ENCODE results near the gene CPLX1. TPM values are rescaled to one million over a fixed set of nuclear protein-coding genes. Genes with fewer than 3 reads are reported as not detected.

The CPLX1 gene
- total RNA-seq, 1 experiment from 2014 or later, result 14.5 TPM

DNA sequence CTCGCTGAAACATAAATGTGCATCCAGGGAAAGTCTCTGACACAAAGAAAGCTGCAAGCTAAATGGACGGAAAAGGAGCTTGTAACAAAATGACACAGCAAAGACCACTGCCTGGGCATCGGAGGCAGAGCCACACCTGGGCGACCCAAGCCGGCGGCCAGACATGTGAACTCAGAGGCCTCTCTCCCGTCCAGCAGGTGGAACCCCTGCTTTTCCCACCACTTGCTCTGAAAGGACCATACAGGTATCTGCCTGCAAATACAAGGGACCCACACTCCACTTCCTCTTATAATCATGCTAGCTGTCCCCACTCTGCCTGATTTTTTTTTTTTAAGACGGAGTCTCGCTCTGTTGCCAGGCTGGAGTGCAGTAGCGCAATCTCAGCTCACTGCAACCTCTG, 12.0 kb downstream of the CPLX1 start:
- ChIA-PET POLR2A (no interaction called here), CTCF (no interaction called here), RAD21 (ENCODE audit: low non-redundant PET in 1 of 2, low total read pairs in 2 of 2, uncharacterized antibody in 2 of 2, unreplicated experiment in 2 of 2) (no interaction called here)
- BruUV-seq (replicated peaks), result no TSS peak
- DNase-seq (ENCODE audit: low read depth, low spot score) (no peak), ATAC-seq (peak; percentile 69)
- no peaks in the 10 kb centered on the region for H3K36me3 ChIP-seq (ENCODE audit: control insufficient read depth in 1 of 2, insufficient read depth in 2 of 2, low read length in 2 of 2)
- no peaks in the 10 kb centered on the region for H3K79me2 ChIP-seq (ENCODE audit: insufficient read depth, low read length)
- H4K20me1 ChIP-seq (ENCODE audit: insufficient read depth), result no peaks in the 10 kb centered on the region
- peak overlapping the region; percentile 48 for H3K4me2 ChIP-seq (ENCODE audit: low read length)
- no peak overlapping the region for H2AFZ ChIP-seq (ENCODE audit: low read depth, low read length, poor library complexity, severe bottlenecking)
- 0 out of 2 replicates have a peak overlapping the region, but pooled peaks have one; percentile 9 for H3K9ac ChIP-seq (ENCODE audit: low read length)
- no peaks in the 10 kb centered on the region for H3K27me3 ChIP-seq (ENCODE audit: insufficient read depth, low read length)
- H3K9me2 ChIP-seq (ENCODE audit: insufficient read depth), result no peaks in the 10 kb centered on the region
- H3K9me3 ChIP-seq (ENCODE audit: control insufficient read depth in 1 of 2, insufficient read depth in 1 of 2, low read depth in 1 of 2, low read length in 2 of 2), result no peaks in the 10 kb centered on the region
- peaks cover 9 to 19% of the 10 kb centered on the region in 2 experiments for H3K4me1 ChIP-seq (ENCODE audit: control insufficient read depth in 1 of 2, insufficient read depth in 2 of 2, low read length in 2 of 2)
- no peak overlapping the region for H3K4me3 ChIP-seq (replicated peaks in 1 of 2; ENCODE audit: low read depth in 1 of 2, low read length in 2 of 2)
- no peak overlapping the region for H3K27ac ChIP-seq (ENCODE audit: low read depth, low read length)
- intact Hi-C loops (cut with micrococcal nuclease), result no loop called here
- TF ChIP-seq ZFX (IDR thresholded peaks at IDR 0.05) (no peak), RAD21 (IDR thresholded peaks at IDR 0.05; ENCODE audit: low read depth) (peak; percentile 59)
- TF ChIP-seq, protein P1, sequence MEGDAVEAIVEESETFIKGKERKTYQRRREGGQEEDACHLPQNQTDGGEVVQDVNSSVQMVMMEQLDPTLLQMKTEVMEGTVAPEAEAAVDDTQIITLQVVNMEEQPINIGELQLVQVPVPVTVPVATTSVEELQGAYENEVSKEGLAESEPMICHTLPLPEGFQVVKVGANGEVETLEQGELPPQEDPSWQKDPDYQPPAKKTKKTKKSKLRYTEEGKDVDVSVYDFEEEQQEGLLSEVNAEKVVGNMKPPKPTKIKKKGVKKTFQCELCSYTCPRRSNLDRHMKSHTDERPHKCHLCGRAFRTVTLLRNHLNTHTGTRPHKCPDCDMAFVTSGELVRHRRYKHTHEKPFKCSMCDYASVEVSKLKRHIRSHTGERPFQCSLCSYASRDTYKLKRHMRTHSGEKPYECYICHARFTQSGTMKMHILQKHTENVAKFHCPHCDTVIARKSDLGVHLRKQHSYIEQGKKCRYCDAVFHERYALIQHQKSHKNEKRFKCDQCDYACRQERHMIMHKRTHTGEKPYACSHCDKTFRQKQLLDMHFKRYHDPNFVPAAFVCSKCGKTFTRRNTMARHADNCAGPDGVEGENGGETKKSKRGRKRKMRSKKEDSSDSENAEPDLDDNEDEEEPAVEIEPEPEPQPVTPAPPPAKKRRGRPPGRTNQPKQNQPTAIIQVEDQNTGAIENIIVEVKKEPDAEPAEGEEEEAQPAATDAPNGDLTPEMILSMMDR (IDR thresholded peaks at IDR 0.05 in 2 of 3, conservative IDR thresholded peaks at IDR 0.05 in 1 of 3; ENCODE audit: borderline replicate concordance in 1 of 3, insufficient read depth in 1 of 3, low read depth in 2 of 3, low read length in 2 of 3), result peak; percentile 16 to 20 (median 18); a peak in 2 of 6 replicates
- TF ChIP-seq, protein P2, sequence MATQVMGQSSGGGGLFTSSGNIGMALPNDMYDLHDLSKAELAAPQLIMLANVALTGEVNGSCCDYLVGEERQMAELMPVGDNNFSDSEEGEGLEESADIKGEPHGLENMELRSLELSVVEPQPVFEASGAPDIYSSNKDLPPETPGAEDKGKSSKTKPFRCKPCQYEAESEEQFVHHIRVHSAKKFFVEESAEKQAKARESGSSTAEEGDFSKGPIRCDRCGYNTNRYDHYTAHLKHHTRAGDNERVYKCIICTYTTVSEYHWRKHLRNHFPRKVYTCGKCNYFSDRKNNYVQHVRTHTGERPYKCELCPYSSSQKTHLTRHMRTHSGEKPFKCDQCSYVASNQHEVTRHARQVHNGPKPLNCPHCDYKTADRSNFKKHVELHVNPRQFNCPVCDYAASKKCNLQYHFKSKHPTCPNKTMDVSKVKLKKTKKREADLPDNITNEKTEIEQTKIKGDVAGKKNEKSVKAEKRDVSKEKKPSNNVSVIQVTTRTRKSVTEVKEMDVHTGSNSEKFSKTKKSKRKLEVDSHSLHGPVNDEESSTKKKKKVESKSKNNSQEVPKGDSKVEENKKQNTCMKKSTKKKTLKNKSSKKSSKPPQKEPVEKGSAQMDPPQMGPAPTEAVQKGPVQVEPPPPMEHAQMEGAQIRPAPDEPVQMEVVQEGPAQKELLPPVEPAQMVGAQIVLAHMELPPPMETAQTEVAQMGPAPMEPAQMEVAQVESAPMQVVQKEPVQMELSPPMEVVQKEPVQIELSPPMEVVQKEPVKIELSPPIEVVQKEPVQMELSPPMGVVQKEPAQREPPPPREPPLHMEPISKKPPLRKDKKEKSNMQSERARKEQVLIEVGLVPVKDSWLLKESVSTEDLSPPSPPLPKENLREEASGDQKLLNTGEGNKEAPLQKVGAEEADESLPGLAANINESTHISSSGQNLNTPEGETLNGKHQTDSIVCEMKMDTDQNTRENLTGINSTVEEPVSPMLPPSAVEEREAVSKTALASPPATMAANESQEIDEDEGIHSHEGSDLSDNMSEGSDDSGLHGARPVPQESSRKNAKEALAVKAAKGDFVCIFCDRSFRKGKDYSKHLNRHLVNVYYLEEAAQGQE (IDR thresholded peaks at IDR 0.05; ENCODE audit: low read depth), result no peak
